HepG2 (cell line): Measurements from ENCODE around the gene DPM2. TPM values are rescaled to one million over a fixed set of nuclear protein-coding genes. Genes with fewer than 3 reads are reported as not detected.

Experiments used
- ATAC-seq: fragments of 200-7000 bp; cut with Tn5 transposase; 3 replicates; pipeline ENCODE4 v1.9.1; 2020; ENCODE audit warnings: mild to moderate bottlenecking, moderate library complexity
- BruUV-seq: library from RNA; stranded (reverse); fragments of 400-500 nt; replicated peaks from 2 replicates; lab custom pipeline; 2021; lab: Mats Ljungman, UMichigan
- CTCF ChIA-PET: fragments of 300-600 bp; formaldehyde crosslinking; extraction: SDS; loops from one replicate; lab custom pipeline; 2021; ENCODE audit warnings: low total read pairs, inconsistent platforms, low intra/inter-chr PET ratio; lab: Yijun Ruan, JAX
- POLR2A ChIA-PET: fragments of 350-600 bp; sonication (Branson Sonifier 250); formaldehyde crosslinking; loops from one replicate; lab custom pipeline; 2020; ENCODE audit warnings: antibody characterized with exemption, inconsistent platforms; lab: Yijun Ruan, JAX
- DNase-seq: peaks from one replicate; pipeline ENCODE4 v3.0.0-alpha.2; 2015; ENCODE audit warnings: low spot score
- FAIRE-seq: peaks from 3 replicates; lab custom pipeline; 2011; peaks lifted over from hg19 to GRCh38; lab: Jason Lieb, UNC
- H2AFZ ChIP-seq: one replicate; pipeline ENCODE4 v1.6.1; 2011; ENCODE audit warnings: low read length, inconsistent platforms
- H3K27ac ChIP-seq: fragments of 300-600 bp; 3 replicates; pipeline ENCODE4 v1.8.0; 2011; ENCODE audit warnings: mixed run types, mild to moderate bottlenecking, mixed read lengths, low read length, inconsistent platforms; ENCODE audit not compliant: insufficient read depth; ENCODE audit errors: extremely low read length
- H3K27me3 ChIP-seq, 2 experiments: fragments of 200-600 bp in 1 of 2; 2 replicates in 1 of 2; 3 replicates in 1 of 2; pipeline versions ENCODE4 v1.6.0 to v1.8.0; 2011; ENCODE audit warnings: low read length in 2 of 2, mild to moderate bottlenecking in 2 of 2, moderate library complexity in 2 of 2, inconsistent platforms in 1 of 2; ENCODE audit not compliant: insufficient read depth in 2 of 2, control insufficient read depth in 1 of 2
- H3K36me3 ChIP-seq, 2 experiments: fragments of 200-600 bp in 1 of 2; replicated peaks in 1 of 2; 2 replicates in 1 of 2; 3 replicates in 1 of 2; pipeline versions ENCODE4 v1.5.1 to v1.8.0; 2011; ENCODE audit warnings: low read length in 2 of 2, inconsistent platforms in 1 of 2; ENCODE audit not compliant: insufficient read depth in 2 of 2, control insufficient read depth in 1 of 2
- H3K4me1 ChIP-seq: 2 replicates; pipeline ENCODE4 v1.5.1; 2012; ENCODE audit warnings: low read length, inconsistent platforms; ENCODE audit not compliant: insufficient read depth
- H3K4me2 ChIP-seq: 2 replicates; pipeline ENCODE4 v1.6.0; 2011; ENCODE audit warnings: low read depth, low read length, inconsistent platforms
- H3K4me3 ChIP-seq, 3 experiments: fragments of 200-600 bp in 1 of 3; sonication (generic), shearing (Covaris generic) in 1 of 3; replicated peaks in 1 of 3; 2 replicates each; pipeline ENCODE4 v1.5.1; 2011 to 2016; ENCODE audit warnings: low read length in 3 of 3, inconsistent platforms in 2 of 3, low read depth in 2 of 3, mild to moderate bottlenecking in 2 of 3, control low read depth in 1 of 3, mixed read lengths in 1 of 3; ENCODE audit not compliant: insufficient read depth in 1 of 3
- H3K79me2 ChIP-seq: one replicate; pipeline ENCODE4 v1.6.1; 2011; ENCODE audit warnings: low read length, inconsistent platforms; ENCODE audit not compliant: insufficient read depth
- H3K9ac ChIP-seq: 2 replicates; pipeline ENCODE4 v1.6.0; 2011; ENCODE audit warnings: mild to moderate bottlenecking, low read depth, low read length, inconsistent platforms; ENCODE audit not compliant: insufficient read depth
- H3K9me3 ChIP-seq: 2 replicates; pipeline ENCODE4 v1.5.1; 2012; ENCODE audit warnings: mild to moderate bottlenecking, low read length
- H4K20me1 ChIP-seq: 2 replicates; pipeline ENCODE4 v1.6.0; 2011; ENCODE audit warnings: inconsistent platforms, mild to moderate bottlenecking, low read length, moderate library complexity; ENCODE audit not compliant: insufficient read depth
- AGO2 ChIP-seq: fragments of 200-400 bp; formaldehyde crosslinking; optimal IDR thresholded peaks from 2 replicates; pipeline ENCODE3; 2017; ENCODE audit warnings: mild to moderate bottlenecking, low read depth, low read length, moderate library complexity
- ATF6 ChIP-seq: sonication (generic); formaldehyde crosslinking; conservative IDR thresholded peaks from 2 replicates; pipeline ENCODE4 v1.4.0; 2020; ENCODE audit warnings: missing genetic modification reagents
- EHMT2 ChIP-seq: fragments of 200-600 bp; sonication (generic); IDR thresholded peaks from 2 replicates; pipeline ENCODE4 v1.7.0; 2017; ENCODE audit warnings: antibody characterized with exemption, low read depth, low read length, borderline replicate concordance
- HNF1A ChIP-seq, 2 experiments: sonication (generic) in 1 of 2; formaldehyde crosslinking in 1 of 2; IDR thresholded peaks; 2 replicates each; pipeline versions ENCODE4 v1.4.0 to v1.6.1; 2016 to 2020; ENCODE audit warnings: borderline replicate concordance in 1 of 2, low read depth in 1 of 2, mild to moderate bottlenecking in 1 of 2, missing genetic modification reagents in 1 of 2
- KDM1A ChIP-seq: IDR thresholded peaks from 2 replicates; pipeline ENCODE4 v1.6.1; 2016; ENCODE audit warnings: missing compliant biosample characterization
- MLXIP ChIP-seq: sonication (generic); formaldehyde crosslinking; IDR thresholded peaks from 2 replicates; pipeline ENCODE4 v1.9.0; 2021; ENCODE audit warnings: missing genetic modification reagents, borderline replicate concordance
- MTF2 ChIP-seq: sonication (generic); formaldehyde crosslinking; IDR thresholded peaks from 2 replicates; pipeline ENCODE4 v1.5.0; 2020; ENCODE audit warnings: missing genetic modification reagents, borderline replicate concordance
- NFYB ChIP-seq: sonication (generic); formaldehyde crosslinking; IDR thresholded peaks from 2 replicates; pipeline ENCODE4 v1.4.0; 2020; ENCODE audit warnings: missing genetic modification reagents
- SETDB1 ChIP-seq: sonication (generic); formaldehyde crosslinking; IDR thresholded peaks from 2 replicates; pipeline ENCODE4 v1.5.1; 2020; ENCODE audit warnings: missing genetic modification reagents, mild to moderate bottlenecking, borderline replicate concordance
- TOE1 ChIP-seq: sonication (generic); formaldehyde crosslinking; IDR thresholded peaks from 2 replicates; pipeline ENCODE4 v1.4.0; 2020; ENCODE audit warnings: mild to moderate bottlenecking, missing genetic modification reagents
- TRIM24 ChIP-seq: sonication (generic); formaldehyde crosslinking; IDR thresholded peaks from 2 replicates; pipeline ENCODE4 v1.8.0; 2022; ENCODE audit warnings: mild to moderate bottlenecking, missing genetic modification reagents
- WGBS: methylation state at CpG from one replicate; pipeline ENCODE4 v1.1.6; 2017; ENCODE audit warnings: low lambda C conversion rate; 5-methylcytosine and 5-hydroxymethylcytosine counted together
- in situ Hi-C: cut with HindIII; loops from 2 replicates; pipeline ENCODE4 v1.10.0; 2017; ENCODE audit warnings: low pct_unique_long_range_greater_than_20kb; ENCODE audit not compliant: extremely low pct_ligation_motif_present
- intact Hi-C: fragments of 100-400 bp; cut with micrococcal nuclease; formaldehyde crosslinking; loops from one replicate; pipeline ENCODE4 v1.10.0; 2022; ENCODE audit not compliant: unreplicated experiment
- polyA plus RNA-seq, 8 experiments: library from polyadenylated mRNA; depleted of rRNA in 3 of 8; stranded (reverse) in 7 of 8; unstranded in 1 of 8; fragments of >200 nt; fragmentation: Illumina TruSeq in 4 of 8; extraction: Trizol in 4 of 8; gene quantifications; 2 replicates each; pipeline versions ENCODE4 v1.2.1 to v1.2.3, GENCODE V29; 2011 to 2016; ENCODE audit warnings: low read depth in 4 of 8, missing spikeins in 1 of 8, mixed read lengths in 1 of 8; ENCODE audit not compliant: insufficient read depth in 1 of 8
- total RNA-seq, 5 experiments: library from RNA; depleted of rRNA; stranded (reverse); fragments of >200 nt; fragmentation: Illumina TruSeq; extraction: Trizol; gene quantifications; 2 replicates each; pipeline ENCODE4 v1.2.3, GENCODE V29; 2016; ENCODE audit warnings: low read depth in 1 of 5
- TF ChIP-seq, protein P1 (sequence below): sonication (generic); formaldehyde crosslinking; IDR thresholded peaks from 2 replicates; pipeline ENCODE4 v1.4.0; 2020; ENCODE audit warnings: mild to moderate bottlenecking, missing genetic modification reagents

DPM2 gene
- total and polyA plus RNA-seq, 2 of the 13 experiments (the other 11 are each of a cell fraction or from before 2014, with no cell fraction given) = 24.8 to 35.3 TPM

GRCh38 chr9:127924736-127925444 lies 12.8 kb downstream of the DPM2 start:
- Histone ChIP-seq H3K4me3 (no peak overlapping the region), H3K36me3 (no peaks in the 10 kb centered on the region), H2AFZ (no peak overlapping the region), H3K9me3 (no peaks in the 10 kb centered on the region), H3K27me3 (peaks cover 0 to 38% of the 10 kb centered on the region in 2 experiments; a peak in 4 of 5 replicates), H4K20me1 (no peaks in the 10 kb centered on the region), H3K4me1 (peaks cover 29% of the 10 kb centered on the region), H3K9ac (no peak overlapping the region), H3K27ac (no peak overlapping the region), H3K4me2 (no peak overlapping the region), H3K79me2 (no peaks in the 10 kb centered on the region)
- in situ Hi-C loops = loop anchor here (5.0 to 10.0 kb wide), 2 partner anchors 328 to 420 kb away; no protein-coding TSS in a partner anchor
- ATAC-seq (no peak), DNase-seq (no peak), FAIRE-seq (no peak)
- no TSS peak for BruUV-seq
- ChIA-PET POLR2A (no interaction called here), CTCF (no interaction called here)
- 68% methylated on average over 16 of the region's 22 CpGs for WGBS
- intact Hi-C loops = no loop called here
- TF ChIP-seq HNF1A (IDR thresholded peaks at IDR 0.05; ENCODE audit: low read depth) (no peak), HNF1A (CRISPR knock-in tag; IDR thresholded peaks at IDR 0.05; ENCODE audit: borderline replicate concordance) (no peak), SETDB1 (CRISPR knock-in tag) (no peak), EHMT2 (no peak), TRIM24 (no peak), NFYB (CRISPR knock-in tag) (no peak), AGO2 (no peak), KDM1A (no peak), ATF6 (CRISPR knock-in tag) (no peak), MLXIP (CRISPR knock-in tag) (no peak), MTF2 (CRISPR knock-in tag) (no peak), TOE1 (CRISPR knock-in tag) (no peak)
- TF ChIP-seq, protein P1, sequence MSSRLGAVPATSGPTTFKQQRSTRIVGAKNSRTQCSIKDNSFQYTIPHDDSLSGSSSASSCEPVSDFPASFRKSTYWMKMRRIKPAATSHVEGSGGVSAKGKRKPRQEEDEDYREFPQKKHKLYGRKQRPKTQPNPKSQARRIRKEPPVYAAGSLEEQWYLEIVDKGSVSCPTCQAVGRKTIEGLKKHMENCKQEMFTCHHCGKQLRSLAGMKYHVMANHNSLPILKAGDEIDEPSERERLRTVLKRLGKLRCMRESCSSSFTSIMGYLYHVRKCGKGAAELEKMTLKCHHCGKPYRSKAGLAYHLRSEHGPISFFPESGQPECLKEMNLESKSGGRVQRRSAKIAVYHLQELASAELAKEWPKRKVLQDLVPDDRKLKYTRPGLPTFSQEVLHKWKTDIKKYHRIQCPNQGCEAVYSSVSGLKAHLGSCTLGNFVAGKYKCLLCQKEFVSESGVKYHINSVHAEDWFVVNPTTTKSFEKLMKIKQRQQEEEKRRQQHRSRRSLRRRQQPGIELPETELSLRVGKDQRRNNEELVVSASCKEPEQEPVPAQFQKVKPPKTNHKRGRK (CRISPR knock-in tag) = no peak
